ENCODE results near the gene HMCES. TPM values are rescaled to one million over a fixed set of nuclear protein-coding genes. Genes with fewer than 3 reads are reported as not detected.

Gene HMCES
- polyA plus RNA-seq, 1 of the 3 experiments (the other 2 are of a cell fraction), result 32.4 TPM

- no peak overlapping the region for H3K9ac ChIP-seq
- TF ChIP-seq REST (IDR thresholded peaks at IDR 0.05; ENCODE audit: low read depth, low read length) (no peak), RCOR1 (IDR thresholded peaks at IDR 0.05; ENCODE audit: low read length) (no peak), EP300 (IDR thresholded peaks at IDR 0.05; ENCODE audit: borderline replicate concordance in 1 of 2, low read depth in 1 of 2, low read length in 1 of 2) (no peak), FOXJ3 (CRISPR knock-in tag; IDR thresholded peaks at IDR 0.05) (no peak), TAF1 (IDR thresholded peaks at IDR 0.05; ENCODE audit: borderline replicate concordance, low read depth, low read length) (no peak), ELF1 (IDR thresholded peaks at IDR 0.05) (no peak), TCF12 (IDR thresholded peaks at IDR 0.05) (no peak), CHD2 (IDR thresholded peaks at IDR 0.05; ENCODE audit: low read length, partially characterized antibody) (no peak), TEAD4 (IDR thresholded peaks at IDR 0.05; ENCODE audit: borderline replicate concordance, insufficient read depth) (no peak), USF1 (IDR thresholded peaks at IDR 0.05; ENCODE audit: borderline replicate concordance, low read depth) (no peak), NFIC (IDR thresholded peaks at IDR 0.05; ENCODE audit: borderline replicate concordance) (no peak), GATA2 (CRISPR knock-in tag; IDR thresholded peaks at IDR 0.05) (no peak), USF2 (IDR thresholded peaks at IDR 0.05; ENCODE audit: borderline replicate concordance, low read depth, low read length) (no peak), GABPA (IDR thresholded peaks at IDR 0.05; ENCODE audit: low read depth) (no peak), FOXM1 (IDR thresholded peaks at IDR 0.05; ENCODE audit: low read depth) (no peak), SIN3A (IDR thresholded peaks at IDR 0.05; ENCODE audit: borderline replicate concordance, low read depth, low read length) (no peak), MEF2A (IDR thresholded peaks at IDR 0.05; ENCODE audit: borderline replicate concordance, low read depth) (no peak), MAX (IDR thresholded peaks at IDR 0.05; ENCODE audit: low read depth) (no peak), NRF1 (IDR thresholded peaks at IDR 0.05; ENCODE audit: low read depth, low read length) (no peak), SMC3 (IDR thresholded peaks at IDR 0.05; ENCODE audit: low read depth, low read length) (no peak)
- H2AFZ ChIP-seq (ENCODE audit: low read depth), result no peak overlapping the region
- no peaks in the 10 kb centered on the region for H3K27me3 ChIP-seq (ENCODE audit: insufficient read depth)
- H3K9me2 ChIP-seq, result no peaks in the 10 kb centered on the region
- H4K20me1 ChIP-seq (ENCODE audit: insufficient read depth), result no peaks in the 10 kb centered on the region
- CTCF ChIA-PET, result interaction anchor here (1.4 kb wide), 1 partner anchor 10 kb away, joined by 12 read pairs; a partner anchor contains a TSS
- no peaks in the 10 kb centered on the region for H3K79me2 ChIP-seq (ENCODE audit: insufficient read depth)
- no peak overlapping the region for H3K4me2 ChIP-seq
- WGBS (ENCODE audit: low lambda C conversion rate), result 90% methylated on average over 2 of the region's 12 CpGs
- H3K9me3 ChIP-seq, result no peaks in the 10 kb centered on the region
- H3K4me1 ChIP-seq (ENCODE audit: control insufficient read depth in 1 of 2, insufficient read depth in 2 of 2, low read depth in 1 of 2, low read length in 1 of 2), result no peaks in the 10 kb centered on the region
- H3K36me3 ChIP-seq (replicated peaks in 1 of 2; ENCODE audit: control insufficient read depth in 1 of 2, insufficient read depth in 2 of 2, low read length in 1 of 2), result no peaks in the 10 kb centered on the region
- H3K4me3 ChIP-seq (ENCODE audit: low read depth in 2 of 2, low read length in 1 of 2), result no peak overlapping the region
- H3K27ac ChIP-seq (ENCODE audit: low read depth in 2 of 2, low read length in 1 of 2), result no peak overlapping the region
- H3F3A ChIP-seq (replicated peaks; ENCODE audit: insufficient read depth), result no peaks in the 10 kb centered on the region
- POLR2A ChIA-PET, result interaction anchor here (2.0 kb wide), 1 partner anchor 10 kb away, joined by 6 read pairs; a partner anchor contains a TSS
- DNase-seq, result no peak
These were observed 47.5 kb downstream of the HMCES start for GRCh38 chr3:129326138-129326537.
